ENCODE results near the gene XXYLT1. TPM values are rescaled to one million over a fixed set of nuclear protein-coding genes. Genes with fewer than 3 reads are reported as not detected.

XXYLT1 gene

DNA sequence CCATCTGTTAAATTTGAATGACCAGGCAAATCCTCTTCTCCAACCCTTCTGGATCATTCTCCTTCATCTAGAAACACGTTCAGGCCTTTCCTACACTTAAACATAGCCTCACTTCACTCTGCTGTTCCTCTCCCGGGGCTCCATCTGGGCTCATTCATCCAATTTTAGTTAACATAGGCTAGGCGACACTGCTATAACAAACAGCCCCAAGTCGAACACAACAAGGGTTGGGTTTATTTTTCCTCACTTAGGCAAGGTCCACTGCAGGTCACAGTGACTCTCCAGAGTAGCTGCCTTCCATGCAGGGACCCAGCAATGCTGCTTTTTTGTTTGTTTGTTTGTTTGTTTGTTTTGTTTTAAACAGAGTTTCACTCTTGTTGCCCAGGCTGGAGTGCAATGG is 250.8 kb downstream of the XXYLT1 start:
- Histone ChIP-seq H3K18ac (ENCODE audit: low read depth in 1 of 2, low read length in 2 of 2) (no peak overlapping the region), H3K9ac (ENCODE audit: low read length) (no peak overlapping the region), H3K9me3 (ENCODE audit: control insufficient read depth, low read length) (peaks cover 15% of the 10 kb centered on the region), H3K36me3 (ENCODE audit: control insufficient read depth in 1 of 2, insufficient read depth in 2 of 2, low read depth in 1 of 2, low read length in 2 of 2) (no peaks in the 10 kb centered on the region), H2BK120ac (ENCODE audit: low read depth, low read length) (no peak overlapping the region), H3K4ac (ENCODE audit: low read depth in 1 of 2, low read length in 2 of 2) (no peak overlapping the region), H3K79me1 (replicated peaks; ENCODE audit: low read length, poor library complexity, severe bottlenecking) (no peaks in the 10 kb centered on the region), H3K23ac (ENCODE audit: low read length in 2 of 2) (no peak overlapping the region), H3K4me2 (ENCODE audit: low read length, poor library complexity, severe bottlenecking) (no peak overlapping the region), H2BK15ac (ENCODE audit: low read depth, poor library complexity, severe bottlenecking) (no peak overlapping the region), H2AK5ac (ENCODE audit: low read length, severe bottlenecking) (no peak overlapping the region), H4K8ac (ENCODE audit: low read length) (no peak overlapping the region), H3K14ac (ENCODE audit: low read length in 2 of 2) (no peak overlapping the region), H3K4me3 (ENCODE audit: insufficient read depth in 1 of 2, low read depth in 1 of 2, low read length in 2 of 2) (no peak overlapping the region), H2BK5ac (ENCODE audit: low read depth, low read length, poor library complexity, severe bottlenecking) (no peak overlapping the region), H2BK12ac (ENCODE audit: low read length in 2 of 2) (no peak overlapping the region), H3K27ac (ENCODE audit: low read length, poor library complexity, severe bottlenecking) (no peak overlapping the region), H3K4me1 (ENCODE audit: control insufficient read depth, insufficient read depth, low read depth, low read length) (no peaks in the 10 kb centered on the region), H2AFZ (ENCODE audit: low read depth, low read length) (no peak overlapping the region), H3K27me3 (ENCODE audit: control insufficient read depth in 1 of 2, insufficient read depth in 1 of 2, low read length in 2 of 2) (peaks cover 54 to 65% of the 10 kb centered on the region in 2 experiments), H4K91ac (ENCODE audit: low read length) (no peak overlapping the region)
- no peak for DNase-seq
- WGBS = 77% methylated on average over 4 of the region's 4 CpGs

DNA sequence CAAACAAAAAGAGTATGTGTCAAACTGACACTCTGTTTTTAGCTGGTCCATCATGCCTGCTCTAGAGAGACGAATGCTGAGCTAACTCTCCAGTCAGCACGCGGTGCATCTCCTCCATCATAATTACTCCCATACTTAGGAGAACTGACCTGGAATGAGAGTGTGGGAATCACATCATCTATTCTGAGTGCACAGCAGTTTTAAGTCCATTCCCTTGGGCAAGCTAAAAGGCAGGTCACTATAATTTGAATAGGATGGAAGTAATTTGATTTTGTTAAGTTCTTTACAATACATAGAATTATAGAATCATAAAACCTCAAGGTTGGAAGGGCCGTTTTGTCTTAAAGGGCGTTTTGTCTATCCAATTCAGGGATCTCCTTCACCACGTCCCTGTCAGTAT is 251.6 kb downstream of the XXYLT1 start:
- Histone ChIP-seq H3K4me3 (ENCODE audit: insufficient read depth in 1 of 2, low read depth in 1 of 2, low read length in 2 of 2) (no peak overlapping the region), H3K27me3 (ENCODE audit: control insufficient read depth in 1 of 2, insufficient read depth in 1 of 2, low read length in 2 of 2) (peaks cover 60 to 71% of the 10 kb centered on the region in 2 experiments), H3K4me1 (ENCODE audit: control insufficient read depth, insufficient read depth, low read depth, low read length) (no peaks in the 10 kb centered on the region), H2AK5ac (ENCODE audit: low read length, severe bottlenecking) (no peak overlapping the region), H3K27ac (ENCODE audit: low read length, poor library complexity, severe bottlenecking) (no peak overlapping the region), H4K91ac (ENCODE audit: low read length) (no peak overlapping the region), H3K9me3 (ENCODE audit: control insufficient read depth, low read length) (peaks cover 15% of the 10 kb centered on the region), H3K4me2 (ENCODE audit: low read length, poor library complexity, severe bottlenecking) (no peak overlapping the region), H2AFZ (ENCODE audit: low read depth, low read length) (no peak overlapping the region), H3K14ac (ENCODE audit: low read length in 2 of 2) (no peak overlapping the region), H3K18ac (ENCODE audit: low read depth in 1 of 2, low read length in 2 of 2) (no peak overlapping the region), H3K4ac (ENCODE audit: low read depth in 1 of 2, low read length in 2 of 2) (no peak overlapping the region), H3K23ac (ENCODE audit: low read length in 2 of 2) (no peak overlapping the region), H2BK15ac (ENCODE audit: low read depth, poor library complexity, severe bottlenecking) (no peak overlapping the region), H4K8ac (ENCODE audit: low read length) (no peak overlapping the region), H3K9ac (ENCODE audit: low read length) (no peak overlapping the region), H2BK120ac (ENCODE audit: low read depth, low read length) (no peak overlapping the region), H3K36me3 (ENCODE audit: control insufficient read depth in 1 of 2, insufficient read depth in 2 of 2, low read depth in 1 of 2, low read length in 2 of 2) (no peaks in the 10 kb centered on the region), H2BK5ac (ENCODE audit: low read depth, low read length, poor library complexity, severe bottlenecking) (no peak overlapping the region), H2BK12ac (ENCODE audit: low read length in 2 of 2) (no peak overlapping the region), H3K79me1 (replicated peaks; ENCODE audit: low read length, poor library complexity, severe bottlenecking) (no peaks in the 10 kb centered on the region)
- no peak for DNase-seq
- 84% methylated on average over 4 of the region's 6 CpGs for WGBS

Small RNA genes lying within 50 kb of the gene (small RNA-seq; reads per million reads assigned to genes)
- gene MIR3137 (ENCODE audit: low read depth) = not detected
- not detected for gene RN7SL36P (ENCODE audit: low read depth)
- not detected for gene RNU6-25P (ENCODE audit: low read depth)
